GM12873 (cell line): ENCODE data around the gene CDKN2B.

Experiments
- CTCF ChIP-seq: IDR thresholded peaks from 2 replicates; pipeline ENCODE4 v1.5.1; 2012; ENCODE audit warnings: low read depth, mild to moderate bottlenecking, moderate library complexity, low read length, control low read depth; ENCODE audit not compliant: insufficient read depth; ENCODE audit errors: missing control alignments

Gene CDKN2B

GRCh38 chr9:22033012-22033630 is 24.0 kb upstream of the CDKN2B start:
- TF ChIP-seq CTCF = no peak

GRCh38 chr9:22031655-22032411 is 22.7 kb upstream of the CDKN2B start:
- no peak for TF ChIP-seq CTCF

- no peak for TF ChIP-seq CTCF
Measured at GRCh38 chr9:22030101-22030598, 21.0 kb upstream of the CDKN2B start.

- TF ChIP-seq CTCF = no peak
Measured at GRCh38 chr9:22029231-22029630, 20.1 kb upstream of the CDKN2B start.

GRCh38 chr9:22028394-22028793 is 19.3 kb upstream of the CDKN2B start:
- TF ChIP-seq CTCF = no peak

- no peak for TF ChIP-seq CTCF
Measured at GRCh38 chr9:22026696-22027095, 17.6 kb upstream of the CDKN2B start.

GRCh38 chr9:22022396-22022795 is 13.3 kb upstream of the CDKN2B start:
- TF ChIP-seq CTCF = no peak
